H9 (cell line): Measurements from ENCODE around the gene LRRC8C. TPM values are rescaled to one million over a fixed set of nuclear protein-coding genes. Genes with fewer than 3 reads are reported as not detected.
"Not testable (repeated sequence)": the region's sequence is repeated elsewhere in the genome, so short reads cannot be mapped to it uniquely, and the experiment has no call there.

ENCODE experiments used
- DNase-seq: peaks from one replicate; pipeline ENCODE4 v3.0.0-alpha.2; 2017
- H2AFZ ChIP-seq: one replicate; pipeline ENCODE4 v1.6.1; 2013; ENCODE audit warnings: mild to moderate bottlenecking, low read length, control low read depth, moderate library complexity
- H2AK5ac ChIP-seq: 2 replicates; pipeline ENCODE4 v1.6.1; 2013; ENCODE audit warnings: low read length, control low read depth, mixed read lengths; ENCODE audit not compliant: insufficient read length
- H2BK120ac ChIP-seq: one replicate; pipeline ENCODE4 v1.6.1; 2013; ENCODE audit warnings: low read depth, mild to moderate bottlenecking, low read length, control low read depth, inconsistent platforms; ENCODE audit not compliant: poor library complexity, severe bottlenecking
- H2BK12ac ChIP-seq: 2 replicates; pipeline ENCODE4 v1.6.1; 2013; ENCODE audit warnings: low read length, control low read depth, mixed read lengths, low read depth; ENCODE audit not compliant: insufficient read length
- H2BK15ac ChIP-seq: 2 replicates; pipeline ENCODE4 v1.6.1; 2013; ENCODE audit warnings: low read depth, low read length, control low read depth
- H2BK20ac ChIP-seq: one replicate; pipeline ENCODE4 v1.6.1; 2013; ENCODE audit warnings: low read depth, mild to moderate bottlenecking, low read length, control low read depth, inconsistent platforms; ENCODE audit not compliant: poor library complexity, severe bottlenecking
- H2BK5ac ChIP-seq: 2 replicates; pipeline ENCODE4 v1.6.1; 2013; ENCODE audit warnings: low read length, control low read depth, mixed read lengths; ENCODE audit not compliant: insufficient read length
- H3K14ac ChIP-seq: 2 replicates; pipeline ENCODE4 v1.6.1; 2013; ENCODE audit warnings: low read length, control low read depth; ENCODE audit not compliant: insufficient read depth
- H3K18ac ChIP-seq: 2 replicates; pipeline ENCODE4 v1.6.1; 2013; ENCODE audit warnings: low read depth, mild to moderate bottlenecking, mixed read lengths, low read length, control low read depth; ENCODE audit not compliant: insufficient read length
- H3K23ac ChIP-seq: 2 replicates; pipeline ENCODE4 v1.6.1; 2013; ENCODE audit warnings: low read length, control low read depth, mixed read lengths, low read depth; ENCODE audit not compliant: insufficient read length
- H3K23me2 ChIP-seq: 2 replicates; pipeline ENCODE4 v1.6.1; 2013; ENCODE audit warnings: low read depth, mild to moderate bottlenecking, mixed read lengths, low read length, control low read depth; ENCODE audit not compliant: insufficient read length, poor library complexity, severe bottlenecking
- H3K27ac ChIP-seq: 2 replicates; pipeline ENCODE4 v1.5.1; 2013; ENCODE audit warnings: low read length, control low read depth, mixed read lengths, low read depth; ENCODE audit not compliant: insufficient read length
- H3K27me3 ChIP-seq: 2 replicates; pipeline ENCODE4 v1.6.1; 2013; ENCODE audit warnings: low read length, control low read depth, inconsistent platforms; ENCODE audit not compliant: insufficient read depth
- H3K4ac ChIP-seq: 2 replicates; pipeline ENCODE4 v1.6.1; 2013; ENCODE audit warnings: low read depth, mild to moderate bottlenecking, control low read depth, inconsistent platforms, low read length, moderate library complexity
- H3K4me1 ChIP-seq: 2 replicates; pipeline ENCODE4 v1.6.1; 2013; ENCODE audit warnings: low read length, control low read depth, inconsistent platforms; ENCODE audit not compliant: insufficient read depth
- H3K4me2 ChIP-seq: 2 replicates; pipeline ENCODE4 v1.6.1; 2013; ENCODE audit warnings: low read length, control low read depth, mixed read lengths; ENCODE audit not compliant: insufficient read length, insufficient read depth
- H3K56ac ChIP-seq: 2 replicates; pipeline ENCODE4 v1.6.1; 2013; ENCODE audit warnings: low read depth, mild to moderate bottlenecking, mixed read lengths, low read length, control low read depth; ENCODE audit not compliant: insufficient read length
- H3K79me1 ChIP-seq: 2 replicates; pipeline ENCODE4 v1.6.1; 2013; ENCODE audit warnings: low read depth, mild to moderate bottlenecking, moderate library complexity, low read length, control low read depth, inconsistent platforms; ENCODE audit not compliant: insufficient read depth, poor library complexity, severe bottlenecking
- H3K79me2 ChIP-seq: 2 replicates; pipeline ENCODE4 v1.6.1; 2013; ENCODE audit warnings: low read length, control low read depth, inconsistent platforms; ENCODE audit not compliant: insufficient read depth
- H3K9ac ChIP-seq: 2 replicates; pipeline ENCODE4 v1.6.1; 2013; ENCODE audit warnings: low read length, control low read depth, mixed read lengths; ENCODE audit not compliant: insufficient read length; ENCODE audit errors: extremely low read depth
- H3K9me3 ChIP-seq: one replicate; pipeline ENCODE4 v1.6.1; 2013; ENCODE audit warnings: low read depth, low read length, inconsistent platforms; ENCODE audit not compliant: control insufficient read depth
- H3T11ph ChIP-seq: one replicate; pipeline ENCODE4 v1.6.1; 2013; ENCODE audit warnings: mild to moderate bottlenecking, low read length, control low read depth, inconsistent platforms
- H4K20me1 ChIP-seq: one replicate; pipeline ENCODE4 v1.6.1; 2013; ENCODE audit not compliant: control insufficient read depth, insufficient read length, insufficient read depth
- H4K5ac ChIP-seq: 2 replicates; pipeline ENCODE4 v1.6.1; 2013; ENCODE audit warnings: low read depth, mild to moderate bottlenecking, mixed read lengths, low read length, control low read depth; ENCODE audit not compliant: insufficient read length
- H4K8ac ChIP-seq: replicated peaks from 2 replicates; pipeline ENCODE4 v1.6.1; 2013; ENCODE audit warnings: low read length, control low read depth, mixed read lengths, low read depth; ENCODE audit not compliant: insufficient read length
- H4K91ac ChIP-seq: 2 replicates; pipeline ENCODE4 v1.6.1; 2013; ENCODE audit warnings: low read depth, mild to moderate bottlenecking, moderate library complexity, mixed read lengths, low read length, control low read depth; ENCODE audit not compliant: insufficient read length
- H3K27ac Mint-ChIP-seq, 3 experiments: 2 replicates in 2 of 3; 3 replicates in 1 of 3; pipeline ENCODE4 v1.8.0; 2020 to 2021; ENCODE audit warnings: mixed read lengths in 3 of 3, mild to moderate bottlenecking in 1 of 3, moderate library complexity in 1 of 3
- H3K27me3 Mint-ChIP-seq: 2 replicates; pipeline ENCODE4 v1.8.0; 2021; ENCODE audit warnings: low read depth, mild to moderate bottlenecking, moderate library complexity, mixed read lengths
- H3K36me3 Mint-ChIP-seq, 3 experiments: 2 replicates in 2 of 3; 3 replicates in 1 of 3; pipeline ENCODE4 v1.8.0; 2020 to 2021; ENCODE audit warnings: low read depth in 3 of 3, mixed read lengths in 3 of 3; ENCODE audit not compliant: insufficient read depth in 1 of 3
- H3K4me1 Mint-ChIP-seq, 2 experiments: 2 replicates each; pipeline ENCODE4 v1.8.0; 2020; ENCODE audit warnings: mixed read lengths in 2 of 2
- H3K4me3 Mint-ChIP-seq, 2 experiments: 2 replicates in 1 of 2; 3 replicates in 1 of 2; pipeline ENCODE4 v1.8.0; 2020 to 2021; ENCODE audit warnings: mild to moderate bottlenecking in 2 of 2, mixed read lengths in 2 of 2, moderate library complexity in 1 of 2
- H3K9me3 Mint-ChIP-seq, 2 experiments: 2 replicates in 1 of 2; 3 replicates in 1 of 2; pipeline ENCODE4 v1.8.0; 2020; ENCODE audit warnings: mild to moderate bottlenecking in 2 of 2, mixed read lengths in 2 of 2, moderate library complexity in 1 of 2
- CTCF ChIP-seq: fragments of 200-600 bp; sonication (generic); conservative IDR thresholded peaks from 3 replicates; pipeline ENCODE4 v1.8.0; 2021; ENCODE audit warnings: antibody characterized with exemption, mild to moderate bottlenecking
- WGBS: extraction: QIAGEN DNeasy Blood & Tissue Kit; methylation state at CpG from one replicate; pipeline ENCODE4 v1.1.7; 2013; ENCODE audit warnings: missing lambda C conversion rate, low lambda C conversion rate, mixed read lengths; ENCODE audit not compliant: insufficient read length; ENCODE audit errors: extremely low coverage; 5-methylcytosine and 5-hydroxymethylcytosine counted together
- total RNA-seq: library from RNA; stranded (reverse); gene quantifications from 2 replicates; pipeline ENCODE4 v1.2.1, GENCODE V29; 2021

LRRC8C gene
- total RNA-seq, 1 experiment from 2014 or later = 1.9 TPM

- Histone ChIP-seq H3K79me1 (no peaks in the 10 kb centered on the region), H3K56ac (no peak overlapping the region), H3K18ac (no peak overlapping the region), H3T11ph (no peak overlapping the region), H2BK120ac (no peak overlapping the region), H2BK20ac (no peak overlapping the region), H4K8ac (no peak overlapping the region), H2BK12ac (no peak overlapping the region), H3K4me1 (0 out of 2 replicates have a peak, but pooled peaks cover 2% of the 10 kb centered on the region), H2BK5ac (no peak overlapping the region), H3K9ac (no peak overlapping the region), H3K9me3 (no peaks in the 10 kb centered on the region), H3K4me2 (no peak overlapping the region), H3K27ac (no peak overlapping the region), H2BK15ac (no peak overlapping the region), H3K79me2 (no peaks in the 10 kb centered on the region), H4K20me1 (no peaks in the 10 kb centered on the region), H3K4ac (no peak overlapping the region), H3K23me2 (no peaks in the 10 kb centered on the region), H3K27me3 (no peaks in the 10 kb centered on the region), H4K91ac (no peak overlapping the region), H2AK5ac (no peak overlapping the region), H3K14ac (no peak overlapping the region), H2AFZ (no peak overlapping the region), H3K23ac (no peak overlapping the region), H4K5ac (no peak overlapping the region)
- no CpG with 5 or more reads among the region's 2 CpGs for WGBS
- no peak overlapping the region for H3K4me3 Mint-ChIP-seq
- H3K4me1 Mint-ChIP-seq = peaks cover 14 to 15% of the 10 kb centered on the region in 2 experiments
- H3K27ac Mint-ChIP-seq = no peak overlapping the region; a peak in 1 of 7 replicates
- no peaks in the 10 kb centered on the region for H3K36me3 Mint-ChIP-seq
- no peaks in the 10 kb centered on the region for H3K27me3 Mint-ChIP-seq
- TF ChIP-seq CTCF = no peak
- DNase-seq = no peak
- peaks cover 0 to 3% of the 10 kb centered on the region in 2 experiments; a peak in 1 of 5 replicates for H3K9me3 Mint-ChIP-seq
These were observed 71.1 kb downstream of the LRRC8C start for GRCh38 chr1:89704014-89704413.

- not testable (repeated sequence) for H3K4me3 Mint-ChIP-seq, H3K36me3 Mint-ChIP-seq, H3K27me3 ChIP-seq, H2BK120ac ChIP-seq, H4K91ac ChIP-seq, H2AK5ac ChIP-seq, H4K20me1 ChIP-seq, H3T11ph ChIP-seq, H3K4me2 ChIP-seq, H3K56ac ChIP-seq, H2AFZ ChIP-seq, H3K9ac ChIP-seq, H4K5ac ChIP-seq, H3K4me1 ChIP-seq, H3K27ac Mint-ChIP-seq, H3K9me3 Mint-ChIP-seq, H2BK15ac ChIP-seq, H2BK12ac ChIP-seq, H2BK5ac ChIP-seq, H3K23ac ChIP-seq, H3K27ac ChIP-seq, H3K14ac ChIP-seq, H3K27me3 Mint-ChIP-seq, H3K4ac ChIP-seq, H3K9me3 ChIP-seq, H3K79me1 ChIP-seq, H3K23me2 ChIP-seq, H4K8ac ChIP-seq, H3K18ac ChIP-seq, H2BK20ac ChIP-seq, H3K79me2 ChIP-seq, DNase-seq
- no CpG with 5 or more reads among the region's 2 CpGs for WGBS
- H3K4me1 Mint-ChIP-seq = peaks cover 15 to 18% of the 10 kb centered on the region in 2 experiments
These were observed 72.0 kb downstream of the LRRC8C start for GRCh38 chr1:89704885-89705284.
